Measurements from ENCODE around the gene DEXI.

The DEXI gene

DNA sequence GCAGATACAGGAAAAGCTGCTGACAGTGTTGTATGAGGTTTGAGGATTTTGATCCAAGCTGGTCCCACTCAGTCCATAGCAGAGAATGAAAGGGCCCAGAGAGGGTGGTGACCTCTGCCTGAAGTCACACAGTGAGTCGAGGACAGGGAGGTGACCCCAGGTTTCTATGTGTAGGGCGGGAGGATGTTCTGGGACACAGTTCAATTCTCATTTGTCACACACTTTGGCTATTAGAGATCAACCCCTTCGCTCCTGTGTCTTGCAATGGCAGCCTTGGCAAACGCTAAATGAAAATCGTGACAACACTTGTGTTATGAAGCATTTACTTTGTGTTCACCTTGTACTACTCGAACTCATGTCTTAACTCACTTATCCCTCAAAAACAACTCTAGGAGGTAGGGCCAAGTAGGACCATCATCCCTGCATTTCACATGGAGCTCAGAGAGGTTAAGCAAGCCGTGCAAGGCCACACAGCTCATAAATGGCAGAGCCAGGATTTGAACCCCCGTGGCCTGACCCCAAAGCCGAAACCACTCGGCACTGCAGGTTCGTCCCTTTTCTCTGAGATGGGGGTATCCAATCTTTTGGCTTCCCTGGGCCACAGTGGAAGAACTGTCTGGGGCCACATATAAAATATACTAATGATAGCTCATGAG is 10.2 kb downstream of the DEXI start:
- H3K27ac ChIP-seq (ENCODE audit: low read depth, low read length): no peak overlapping the region
- TF ChIP-seq, protein P1, sequence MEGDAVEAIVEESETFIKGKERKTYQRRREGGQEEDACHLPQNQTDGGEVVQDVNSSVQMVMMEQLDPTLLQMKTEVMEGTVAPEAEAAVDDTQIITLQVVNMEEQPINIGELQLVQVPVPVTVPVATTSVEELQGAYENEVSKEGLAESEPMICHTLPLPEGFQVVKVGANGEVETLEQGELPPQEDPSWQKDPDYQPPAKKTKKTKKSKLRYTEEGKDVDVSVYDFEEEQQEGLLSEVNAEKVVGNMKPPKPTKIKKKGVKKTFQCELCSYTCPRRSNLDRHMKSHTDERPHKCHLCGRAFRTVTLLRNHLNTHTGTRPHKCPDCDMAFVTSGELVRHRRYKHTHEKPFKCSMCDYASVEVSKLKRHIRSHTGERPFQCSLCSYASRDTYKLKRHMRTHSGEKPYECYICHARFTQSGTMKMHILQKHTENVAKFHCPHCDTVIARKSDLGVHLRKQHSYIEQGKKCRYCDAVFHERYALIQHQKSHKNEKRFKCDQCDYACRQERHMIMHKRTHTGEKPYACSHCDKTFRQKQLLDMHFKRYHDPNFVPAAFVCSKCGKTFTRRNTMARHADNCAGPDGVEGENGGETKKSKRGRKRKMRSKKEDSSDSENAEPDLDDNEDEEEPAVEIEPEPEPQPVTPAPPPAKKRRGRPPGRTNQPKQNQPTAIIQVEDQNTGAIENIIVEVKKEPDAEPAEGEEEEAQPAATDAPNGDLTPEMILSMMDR (IDR thresholded peaks at IDR 0.05; ENCODE audit: low read depth, low read length, poor library complexity, severe bottlenecking): no peak
- TF ChIP-seq EZH2phosphoT487 (IDR thresholded peaks at IDR 0.05; ENCODE audit: borderline replicate concordance, low read length): no peak
- H3K4me2 ChIP-seq (ENCODE audit: low read length): no peak overlapping the region
- peaks cover 10% of the 10 kb centered on the region; the same call in 1 of the 2 replicates for H3K36me3 ChIP-seq (ENCODE audit: control insufficient read depth, low read length)
- no peaks in the 10 kb centered on the region for H3K9me3 ChIP-seq (ENCODE audit: control insufficient read depth, insufficient read depth, low read length)
- no peaks in the 10 kb centered on the region for H3K27me3 ChIP-seq (ENCODE audit: control insufficient read depth, low read length)
- H3F3A ChIP-seq (ENCODE audit: control insufficient read depth, insufficient read depth): no peaks in the 10 kb centered on the region; the same call in 1 of the 2 replicates
- H3K9me2 ChIP-seq (replicated peaks; ENCODE audit: control insufficient read depth, low read length): no peaks in the 10 kb centered on the region
- H3K4me1 ChIP-seq (ENCODE audit: control insufficient read depth, low read length): peaks cover 6% of the 10 kb centered on the region
- H3K79me2 ChIP-seq (ENCODE audit: control insufficient read depth, low read length): peaks cover 6% of the 10 kb centered on the region; the same call in 1 of the 2 replicates
- no peak overlapping the region for H3K4me3 ChIP-seq (ENCODE audit: low read length)
- H4K20me1 ChIP-seq (ENCODE audit: control insufficient read depth, insufficient read depth, low read depth, low read length): no peaks in the 10 kb centered on the region

DNA sequence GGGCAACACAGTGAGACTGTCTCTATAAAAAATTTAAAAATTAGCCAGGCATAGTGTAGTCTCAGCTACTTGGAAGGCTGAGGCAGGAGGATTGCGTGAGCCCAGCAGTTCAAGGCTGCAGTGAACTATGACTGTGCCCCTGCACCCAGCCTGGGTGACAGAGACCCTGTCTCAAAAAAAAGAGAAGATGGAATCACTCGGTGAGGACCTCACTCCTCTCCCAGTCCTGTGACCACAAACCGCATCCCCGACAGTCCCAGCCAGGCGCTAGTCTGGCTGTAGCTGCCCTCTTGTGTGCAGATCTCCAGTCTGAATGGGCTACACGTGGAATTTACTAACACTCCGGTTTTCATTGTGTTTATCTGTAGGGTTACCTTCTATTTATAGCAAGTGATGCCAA is 11.1 kb downstream of the DEXI start:
- peaks cover 6% of the 10 kb centered on the region; the same call in 1 of the 2 replicates for H3K79me2 ChIP-seq (ENCODE audit: control insufficient read depth, low read length)
- H3K9me2 ChIP-seq (replicated peaks; ENCODE audit: control insufficient read depth, low read length): no peaks in the 10 kb centered on the region

DNA sequence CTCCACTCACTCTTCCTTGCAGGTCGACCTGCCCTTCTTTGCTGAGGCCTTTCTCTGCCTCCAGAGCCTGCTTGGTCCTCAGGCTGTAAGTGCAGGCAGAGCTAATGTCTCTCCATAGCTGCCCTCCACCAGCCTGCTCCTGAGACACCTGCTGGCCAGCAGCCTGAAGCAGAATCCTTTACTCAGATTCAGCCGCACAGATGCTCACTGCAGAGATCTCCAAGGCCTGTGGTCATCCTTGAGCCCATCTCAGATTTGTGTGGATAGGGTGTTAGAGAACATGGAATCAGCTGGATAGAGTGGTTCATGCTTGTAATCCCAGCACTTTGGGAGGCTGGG is 11.5 kb downstream of the DEXI start:
- Histone ChIP-seq H3K9me2 (replicated peaks; ENCODE audit: control insufficient read depth, low read length) (no peaks in the 10 kb centered on the region), H4K20me1 (ENCODE audit: control insufficient read depth, insufficient read depth, low read depth, low read length) (no peaks in the 10 kb centered on the region), H3K4me3 (ENCODE audit: low read length) (no peak overlapping the region), H3K4me1 (ENCODE audit: control insufficient read depth, low read length) (no peaks in the 10 kb centered on the region), H3K27ac (ENCODE audit: low read depth, low read length) (no peak overlapping the region), H3K9me3 (ENCODE audit: control insufficient read depth, insufficient read depth, low read length) (no peaks in the 10 kb centered on the region), H3K36me3 (ENCODE audit: control insufficient read depth, low read length) (peaks cover 6% of the 10 kb centered on the region), H3K79me2 (ENCODE audit: control insufficient read depth, low read length) (peaks cover 6% of the 10 kb centered on the region; the same call in 1 of the 2 replicates), H3K27me3 (ENCODE audit: control insufficient read depth, low read length) (no peaks in the 10 kb centered on the region), H3K4me2 (ENCODE audit: low read length) (no peak overlapping the region), H3F3A (ENCODE audit: control insufficient read depth, insufficient read depth) (peaks cover 2% of the 10 kb centered on the region; the same call in 1 of the 2 replicates)
- TF ChIP-seq, protein P1 (IDR thresholded peaks at IDR 0.05; ENCODE audit: low read depth, low read length, poor library complexity, severe bottlenecking): peak; percentile 29
- TF ChIP-seq EZH2phosphoT487 (IDR thresholded peaks at IDR 0.05; ENCODE audit: borderline replicate concordance, low read length): no peak

More for the DNA sequence above, 11.1 kb downstream of the DEXI start:
- H3F3A ChIP-seq (ENCODE audit: control insufficient read depth, insufficient read depth): peaks cover 2% of the 10 kb centered on the region; the same call in 1 of the 2 replicates
- H3K9me3 ChIP-seq (ENCODE audit: control insufficient read depth, insufficient read depth, low read length): no peaks in the 10 kb centered on the region
- no peak overlapping the region for H3K4me3 ChIP-seq (ENCODE audit: low read length)
- H3K27ac ChIP-seq (ENCODE audit: low read depth, low read length): no peak overlapping the region
- H3K4me2 ChIP-seq (ENCODE audit: low read length): no peak overlapping the region
- H4K20me1 ChIP-seq (ENCODE audit: control insufficient read depth, insufficient read depth, low read depth, low read length): no peaks in the 10 kb centered on the region
- TF ChIP-seq EZH2phosphoT487 (IDR thresholded peaks at IDR 0.05; ENCODE audit: borderline replicate concordance, low read length): no peak
- TF ChIP-seq, protein P1 (IDR thresholded peaks at IDR 0.05; ENCODE audit: low read depth, low read length, poor library complexity, severe bottlenecking): no peak
- H3K27me3 ChIP-seq (ENCODE audit: control insufficient read depth, low read length): no peaks in the 10 kb centered on the region
- H3K4me1 ChIP-seq (ENCODE audit: control insufficient read depth, low read length): no peaks in the 10 kb centered on the region
- peaks cover 6% of the 10 kb centered on the region for H3K36me3 ChIP-seq (ENCODE audit: control insufficient read depth, low read length)
